ENCODE results near the gene IL18BP. TPM values are rescaled to one million over a fixed set of nuclear protein-coding genes. Genes with fewer than 3 reads are reported as not detected.

IL18BP gene
- total RNA-seq, 4 donors from 2014 or later, result 0.91 to 3.0 (median 2.5) TPM

DNA sequence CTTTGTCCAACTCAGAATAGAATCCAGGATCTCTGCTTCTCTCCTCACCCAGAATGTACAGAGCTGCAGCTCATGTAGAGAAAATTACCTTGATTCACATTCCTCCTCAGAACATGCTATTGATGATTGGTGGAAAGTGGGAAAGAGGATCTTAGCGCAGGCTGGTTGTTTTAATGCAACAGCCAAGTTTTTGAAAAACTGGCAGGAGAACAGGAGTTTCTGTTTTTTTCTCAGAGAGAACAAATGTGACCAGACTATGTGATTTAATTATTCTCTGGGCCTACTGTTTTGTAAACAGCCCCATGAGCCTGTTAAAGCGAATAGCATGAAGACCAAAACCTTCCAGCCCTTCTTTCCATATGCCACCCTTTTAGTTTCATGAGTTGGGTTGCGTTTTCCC is 19.1 kb upstream of the IL18BP start:
- peaks cover 3 to 8% of the 10 kb centered on the region in 2 donors for H3K4me1 ChIP-seq
- intact Hi-C loops (cut with DNase I; ENCODE audit: low total_unique reads), result loop anchor here (2.0 to 10.0 kb wide), 2 partner anchors 165 to 435 kb away; no protein-coding TSS in a partner anchor
- in situ Hi-C loops (cut with MboI; ENCODE audit: low sequenced_read_pairs in 4 of 4), result loop anchor here in 2 of 4 donors (25.0 kb wide), 2 partner anchors 433 to 458 kb away; partner anchors contain the start of gene CLPB (in 1 of the 2)
- TF ChIP-seq POLR2A (IDR thresholded peaks at IDR 0.05), result no peak
- TF ChIP-seq, protein P1, sequence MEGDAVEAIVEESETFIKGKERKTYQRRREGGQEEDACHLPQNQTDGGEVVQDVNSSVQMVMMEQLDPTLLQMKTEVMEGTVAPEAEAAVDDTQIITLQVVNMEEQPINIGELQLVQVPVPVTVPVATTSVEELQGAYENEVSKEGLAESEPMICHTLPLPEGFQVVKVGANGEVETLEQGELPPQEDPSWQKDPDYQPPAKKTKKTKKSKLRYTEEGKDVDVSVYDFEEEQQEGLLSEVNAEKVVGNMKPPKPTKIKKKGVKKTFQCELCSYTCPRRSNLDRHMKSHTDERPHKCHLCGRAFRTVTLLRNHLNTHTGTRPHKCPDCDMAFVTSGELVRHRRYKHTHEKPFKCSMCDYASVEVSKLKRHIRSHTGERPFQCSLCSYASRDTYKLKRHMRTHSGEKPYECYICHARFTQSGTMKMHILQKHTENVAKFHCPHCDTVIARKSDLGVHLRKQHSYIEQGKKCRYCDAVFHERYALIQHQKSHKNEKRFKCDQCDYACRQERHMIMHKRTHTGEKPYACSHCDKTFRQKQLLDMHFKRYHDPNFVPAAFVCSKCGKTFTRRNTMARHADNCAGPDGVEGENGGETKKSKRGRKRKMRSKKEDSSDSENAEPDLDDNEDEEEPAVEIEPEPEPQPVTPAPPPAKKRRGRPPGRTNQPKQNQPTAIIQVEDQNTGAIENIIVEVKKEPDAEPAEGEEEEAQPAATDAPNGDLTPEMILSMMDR (IDR thresholded peaks at IDR 0.05 in 4 of 5, conservative IDR thresholded peaks at IDR 0.05 in 1 of 5), result no peak
- H3K4me3 ChIP-seq, result no peak overlapping the region
- no peak overlapping the region for H3K27ac ChIP-seq
- H3K27me3 ChIP-seq, result no peaks in the 10 kb centered on the region
- H3K9me3 ChIP-seq, result no peaks in the 10 kb centered on the region
- no peaks in the 10 kb centered on the region for H3K36me3 ChIP-seq
- no peak for ATAC-seq
- DNase-seq, result no peak

DNA sequence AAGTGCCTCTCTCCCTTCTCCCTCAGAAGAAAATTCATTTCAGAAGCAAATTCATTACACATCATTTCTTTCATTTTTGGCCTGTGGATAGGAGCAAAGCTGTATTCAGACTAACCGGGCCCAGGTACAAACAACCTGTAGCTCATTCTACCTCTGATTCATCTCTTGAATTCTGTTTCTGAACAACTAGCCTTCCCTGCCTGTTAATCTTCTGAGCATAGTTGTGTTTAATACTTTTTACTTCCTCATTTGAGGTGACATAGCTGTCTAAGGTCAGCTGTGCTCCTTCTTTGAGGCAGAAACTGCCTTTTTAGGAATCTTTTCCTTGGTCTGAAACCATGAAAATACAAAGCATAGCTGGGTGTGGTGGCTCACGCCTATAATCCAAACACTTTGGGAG is 12.6 kb upstream of the IL18BP start:
- Histone ChIP-seq H3K27ac (no peak overlapping the region), H3K4me3 (no peak overlapping the region), H3K4me1 (no peaks in the 10 kb centered on the region), H3K9me3 (no peaks in the 10 kb centered on the region), H3K27me3 (no peaks in the 10 kb centered on the region), H3K36me3 (peaks cover 0 to 7% of the 10 kb centered on the region in 2 donors)
- ATAC-seq (no peak), DNase-seq (no peak)
- intact Hi-C loops (cut with DNase I; ENCODE audit: low total_unique reads) (no loop called here), in situ Hi-C loops (cut with MboI; ENCODE audit: low sequenced_read_pairs in 4 of 4) (loop anchor here in 2 of 4 donors (25.0 kb wide), 2 partner anchors 426 to 451 kb away; partner anchors contain the start of gene CLPB (in 1 of the 2))
- no peak for TF ChIP-seq POLR2A (IDR thresholded peaks at IDR 0.05)
- TF ChIP-seq, protein P1 (IDR thresholded peaks at IDR 0.05 in 4 of 5, conservative IDR thresholded peaks at IDR 0.05 in 1 of 5), result no peak

DNA sequence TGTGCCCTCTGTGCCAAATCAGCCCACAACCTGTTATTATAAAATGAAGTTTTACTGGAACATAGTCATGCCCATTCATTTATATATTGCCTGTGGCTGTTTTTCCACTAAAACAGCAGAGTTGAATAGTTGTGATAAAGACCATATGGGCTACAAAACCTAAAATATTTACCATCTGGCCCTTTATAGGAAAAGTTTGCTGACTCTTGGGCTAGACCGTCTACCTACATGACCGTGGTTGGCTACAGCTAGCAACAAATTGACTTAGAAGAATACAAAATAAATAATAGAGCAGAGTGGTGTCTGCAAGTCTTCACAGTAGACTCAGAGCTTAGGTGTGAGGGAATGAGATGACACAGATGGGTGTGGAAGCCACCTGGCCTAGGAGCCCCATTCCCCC is 11.2 kb upstream of the IL18BP start:
- TF ChIP-seq, protein P1 (IDR thresholded peaks at IDR 0.05 in 4 of 5, conservative IDR thresholded peaks at IDR 0.05 in 1 of 5), result no peak
- TF ChIP-seq POLR2A (IDR thresholded peaks at IDR 0.05), result no peak
- Histone ChIP-seq H3K4me1 (no peaks in the 10 kb centered on the region), H3K27ac (no peak overlapping the region), H3K9me3 (no peaks in the 10 kb centered on the region), H3K4me3 (no peak overlapping the region), H3K36me3 (peaks cover 0 to 10% of the 10 kb centered on the region in 2 donors), H3K27me3 (no peaks in the 10 kb centered on the region)
- in situ Hi-C loops (cut with MboI; ENCODE audit: low sequenced_read_pairs in 4 of 4), result loop anchor here in 2 of 4 donors (25.0 kb wide), 2 partner anchors 425 to 450 kb away; partner anchors contain the start of gene CLPB (in 1 of the 2)
- intact Hi-C loops (cut with DNase I; ENCODE audit: low total_unique reads), result no loop called here
- DNase-seq (no peak), ATAC-seq (no peak)

DNA sequence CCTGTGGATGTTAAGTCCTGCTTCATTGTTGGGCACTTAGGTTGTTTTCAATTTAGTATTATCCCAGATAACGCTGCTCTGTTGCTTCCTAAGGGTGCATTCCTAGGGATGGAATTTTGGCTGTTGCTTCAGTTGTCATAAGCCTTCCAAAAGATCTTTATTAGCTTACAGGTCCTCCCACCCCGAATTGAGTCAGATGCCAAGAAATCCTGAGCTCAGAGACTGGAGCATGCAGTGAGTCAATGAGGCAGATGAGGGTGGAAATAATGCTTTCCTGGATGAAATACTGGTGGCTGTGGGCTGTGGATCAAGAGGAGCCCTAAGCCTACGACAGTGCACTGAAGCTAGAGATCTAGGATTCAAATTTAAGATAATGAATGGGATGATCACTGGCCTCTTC is 10.7 kb upstream of the IL18BP start:
- no peak for TF ChIP-seq POLR2A (IDR thresholded peaks at IDR 0.05)
- TF ChIP-seq, protein P1 (IDR thresholded peaks at IDR 0.05 in 4 of 5, conservative IDR thresholded peaks at IDR 0.05 in 1 of 5), result no peak
- H3K27me3 ChIP-seq, result no peaks in the 10 kb centered on the region
- no peaks in the 10 kb centered on the region for H3K4me1 ChIP-seq
- in situ Hi-C loops (cut with MboI; ENCODE audit: low sequenced_read_pairs in 4 of 4), result loop anchor here in 2 of 4 donors (25.0 kb wide), 2 partner anchors 424 to 449 kb away; partner anchors contain the start of gene CLPB (in 1 of the 2)
- DNase-seq (no peak), ATAC-seq (no peak)
- no peaks in the 10 kb centered on the region for H3K9me3 ChIP-seq
- intact Hi-C loops (cut with DNase I; ENCODE audit: low total_unique reads), result no loop called here
- H3K27ac ChIP-seq, result no peak overlapping the region
- no peak overlapping the region for H3K4me3 ChIP-seq
- peaks cover 0 to 10% of the 10 kb centered on the region in 2 donors for H3K36me3 ChIP-seq

All from gastrocnemius medialis (tissue), 4 donors.